HuH-7.5 (cell line): Measurements from ENCODE around the gene ECE1.
"Not testable (repeated sequence)": the region's sequence is repeated elsewhere in the genome, so short reads cannot be mapped to it uniquely, and the experiment has no call there.

Experiments
- DNase-seq: peaks from one replicate; pipeline ENCODE4 v3.0.0; 2011; ENCODE audit warnings: low spot score

Gene ECE1

DNA sequence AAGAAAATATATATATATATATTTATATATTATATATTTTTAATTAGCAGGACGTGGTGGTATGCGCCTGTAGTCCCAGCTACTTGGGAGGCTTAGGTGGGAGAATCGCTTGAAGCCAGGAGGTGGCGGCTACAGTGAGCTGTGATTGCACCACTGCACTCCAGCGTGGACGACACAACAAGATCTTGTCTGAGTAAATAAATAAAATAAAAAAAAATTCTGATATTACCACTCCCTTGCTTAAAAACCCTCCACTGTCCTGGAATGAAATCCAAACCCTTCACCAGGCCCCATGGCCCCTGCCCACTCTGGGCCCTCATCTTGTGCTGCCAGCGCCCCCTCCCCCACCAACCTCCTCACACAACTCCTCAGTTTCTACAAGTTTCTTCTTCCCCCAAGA lies 1.7 kb upstream of the ECE1 start:
- DNase-seq, result no peak

DNA sequence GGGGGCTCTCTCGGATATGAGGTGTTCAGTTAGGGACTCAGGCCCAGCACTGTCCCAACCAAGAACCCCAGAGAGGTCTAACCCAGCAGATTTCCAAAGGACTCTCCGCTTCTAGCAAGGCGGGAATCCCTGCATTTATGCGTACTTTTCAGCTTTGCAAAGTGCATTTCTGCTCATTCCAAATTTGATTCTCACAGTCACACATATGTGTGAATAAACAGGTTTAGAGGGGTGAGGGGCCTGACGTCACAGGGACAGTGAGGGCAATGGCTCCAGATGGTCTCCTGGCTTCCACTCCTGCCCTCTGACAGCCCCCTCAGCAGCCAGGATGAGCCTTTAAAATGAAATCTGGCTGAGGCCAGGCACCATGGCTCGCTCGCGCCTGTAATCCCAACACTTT lies 921 bp upstream of the ECE1 start:
- DNase-seq, result no peak

DNA sequence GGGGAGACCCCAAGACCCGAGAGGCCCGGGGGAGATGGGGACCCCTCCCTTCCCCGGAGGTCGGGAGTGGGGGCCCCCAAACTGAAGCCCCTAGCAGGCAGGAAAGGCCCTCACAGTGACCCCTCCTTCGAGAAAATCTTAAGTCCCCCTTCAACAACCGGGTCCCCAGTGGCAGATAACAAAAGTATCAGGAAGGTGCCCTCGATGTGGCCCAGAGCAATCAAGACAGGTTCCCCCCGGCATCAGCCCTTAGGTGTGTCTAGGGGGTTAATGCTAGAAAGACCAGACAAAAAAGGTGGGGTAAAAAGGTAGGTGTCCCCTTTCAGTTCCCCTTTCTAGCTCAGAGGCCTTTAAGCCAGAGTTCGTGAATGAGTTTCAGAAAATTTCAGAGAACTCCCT lies 282 bp upstream of the ECE1 start:
- DNase-seq, result no peak

DNA sequence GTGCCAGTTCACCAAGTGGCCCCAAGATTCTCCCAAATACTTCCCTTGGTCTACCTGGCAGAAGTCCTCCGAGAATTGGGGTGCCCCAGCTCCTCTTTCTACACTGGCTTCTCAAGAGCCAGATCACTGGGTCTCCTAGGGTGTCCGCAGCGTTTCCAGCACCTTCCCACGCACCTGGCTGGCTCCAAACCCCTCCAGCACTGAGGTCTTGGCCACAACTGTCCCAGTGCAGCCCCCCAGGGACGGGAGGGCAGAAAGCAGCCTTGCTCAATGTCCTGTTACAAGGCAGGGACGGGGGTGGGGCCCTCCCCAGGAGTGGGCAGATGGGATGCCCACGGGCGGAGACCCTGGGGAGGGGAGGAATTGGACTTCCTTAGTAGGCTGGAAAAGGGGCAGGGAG lies 1.1 kb downstream of the ECE1 start:
- DNase-seq, result no peak

DNA sequence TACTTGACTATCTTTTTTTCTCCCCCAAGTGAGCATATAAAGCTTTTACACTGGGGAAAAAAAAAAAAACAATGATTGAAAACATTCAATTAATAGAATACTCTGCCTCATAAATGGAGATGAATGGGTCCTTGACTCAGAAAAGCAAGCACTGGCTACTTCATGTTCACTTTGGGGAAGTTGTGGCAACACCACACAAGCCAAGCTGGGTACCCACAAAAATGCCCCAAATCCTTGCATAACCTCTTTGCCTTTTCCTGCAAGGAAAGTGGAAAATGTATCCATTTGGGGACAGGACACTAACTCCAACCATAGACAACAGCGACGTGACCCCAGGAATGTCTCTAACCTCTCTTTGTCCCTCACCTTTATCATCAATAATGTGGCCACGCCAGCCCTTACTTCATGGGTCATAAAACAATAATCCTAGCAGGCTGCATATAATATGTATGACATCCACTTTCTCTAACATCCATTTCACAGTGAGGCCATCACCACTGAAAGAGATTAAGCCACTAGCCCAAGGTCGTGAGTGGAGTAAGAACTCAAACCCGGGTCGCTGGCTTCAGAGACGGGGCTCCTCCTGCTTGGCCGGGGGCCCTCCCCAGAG lies 2.3 kb downstream of the ECE1 start:
- no peak for DNase-seq

DNA sequence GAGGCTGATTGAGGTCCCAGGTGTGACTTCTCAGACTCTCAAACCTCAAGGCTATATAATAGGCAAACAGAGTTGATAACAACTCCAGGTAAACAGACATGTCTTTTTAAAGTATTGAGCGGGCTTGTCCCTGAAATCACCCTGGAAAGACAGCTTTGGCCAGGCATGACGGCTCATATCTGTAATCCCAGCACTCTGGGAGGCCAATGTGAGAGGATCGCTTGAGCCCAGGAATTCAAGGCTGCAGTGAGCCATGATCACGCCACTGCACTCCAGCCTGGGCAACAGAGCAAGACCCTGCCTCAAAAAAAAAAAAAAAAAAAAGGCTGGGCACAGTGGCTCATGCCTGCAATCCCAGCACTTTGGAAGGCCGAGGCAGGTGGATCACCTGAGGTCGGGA lies 4.9 kb downstream of the ECE1 start:
- DNase-seq, result not testable (repeated sequence)

DNA sequence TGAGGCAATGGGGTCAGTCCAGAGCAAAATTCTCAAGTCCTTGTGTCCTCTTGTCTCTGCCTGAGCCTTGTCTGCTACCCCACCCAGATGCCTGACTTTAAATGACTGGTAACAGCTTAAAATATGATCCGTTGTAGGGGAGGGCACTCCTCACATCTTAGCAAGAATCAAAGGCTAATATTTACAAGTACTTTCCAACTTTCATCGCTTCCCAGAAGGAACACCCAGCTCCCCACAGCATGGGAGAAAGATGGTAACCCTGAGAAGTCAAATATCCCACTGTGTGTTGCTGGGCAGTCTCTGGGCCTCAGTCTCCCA lies 5.2 kb downstream of the ECE1 start:
- DNase-seq, result no peak

DNA sequence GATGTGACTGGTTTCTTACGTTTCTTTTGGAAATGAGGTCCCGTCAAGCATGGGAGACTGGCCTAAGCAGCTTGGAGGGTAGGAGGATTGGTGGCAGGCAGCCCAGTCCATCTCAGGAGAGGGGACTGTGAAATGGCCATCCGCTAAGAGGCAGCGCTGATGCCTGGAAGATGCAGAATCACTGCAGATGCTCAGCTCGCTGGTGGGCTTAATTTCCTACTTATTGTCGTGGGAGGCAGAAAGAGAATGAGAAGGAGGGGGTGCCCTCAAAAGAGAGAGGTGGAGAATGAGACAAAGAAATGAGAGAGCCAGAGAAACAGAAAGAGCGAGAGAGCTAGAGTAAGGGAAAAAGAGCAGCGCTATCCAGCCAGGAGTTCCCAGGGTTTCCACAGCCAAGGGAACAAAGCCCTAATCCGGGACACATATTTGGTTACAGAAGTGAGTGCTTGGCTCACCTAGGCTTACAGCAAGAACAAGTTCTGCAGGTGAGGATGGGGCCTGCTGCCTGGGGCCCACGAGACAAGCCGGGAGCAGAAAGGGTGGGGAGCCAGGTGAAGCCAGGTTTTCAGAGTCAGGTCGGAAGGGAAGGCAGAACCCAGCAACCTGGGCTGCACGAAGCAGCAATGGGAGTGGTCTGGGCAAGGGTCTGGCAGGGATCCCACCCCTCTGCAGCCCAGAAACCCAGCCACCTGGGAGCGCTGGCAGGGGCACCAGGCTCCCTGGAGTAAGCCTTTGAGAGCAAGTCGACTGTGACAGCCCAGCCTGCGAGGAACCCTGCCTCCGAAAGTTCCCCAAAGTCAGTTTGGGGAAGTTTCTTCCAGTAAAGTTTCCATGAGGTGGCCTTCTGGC lies 5.8 kb downstream of the ECE1 start:
- DNase-seq, result no peak

DNA sequence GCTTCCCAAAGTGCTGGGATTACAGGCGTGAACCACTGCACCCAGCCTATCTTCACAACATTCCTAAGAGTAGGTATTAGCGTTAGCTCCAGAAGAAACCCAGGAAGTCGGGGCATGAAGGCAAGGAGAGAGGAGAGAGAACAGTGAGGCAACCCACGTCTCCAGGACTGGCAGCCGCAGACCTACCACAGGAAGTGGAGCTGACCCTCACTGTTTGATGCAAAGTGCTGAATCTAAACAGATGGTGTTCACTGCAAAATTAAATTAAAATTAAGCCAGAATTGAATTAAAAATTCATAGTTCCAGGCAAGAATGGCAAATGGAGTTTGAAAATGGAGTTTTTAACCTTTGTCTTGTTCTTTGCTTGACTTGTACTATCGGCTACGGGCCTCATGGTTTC lies 6.7 kb downstream of the ECE1 start:
- DNase-seq, result no peak

DNA sequence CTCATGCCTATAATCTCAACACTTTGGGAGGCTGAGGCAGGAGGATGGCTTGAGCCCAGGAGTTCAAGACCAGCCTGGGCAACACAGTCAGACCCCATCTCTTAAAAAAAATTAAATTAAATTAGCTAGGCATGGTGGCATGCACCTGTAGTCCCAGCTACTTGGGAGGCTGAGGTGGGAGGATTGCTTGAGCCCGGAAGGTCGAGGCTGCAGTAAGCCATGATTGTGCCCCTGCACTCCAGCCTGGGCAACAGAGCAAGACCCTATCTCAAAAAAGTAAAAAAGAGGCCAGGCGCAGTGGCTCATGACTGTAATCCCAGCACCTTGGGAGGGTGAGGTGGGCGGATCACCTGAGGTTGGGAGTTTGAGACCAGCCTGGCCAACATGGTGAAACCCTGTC lies 8.2 kb downstream of the ECE1 start:
- DNase-seq, result not testable (repeated sequence)

DNA sequence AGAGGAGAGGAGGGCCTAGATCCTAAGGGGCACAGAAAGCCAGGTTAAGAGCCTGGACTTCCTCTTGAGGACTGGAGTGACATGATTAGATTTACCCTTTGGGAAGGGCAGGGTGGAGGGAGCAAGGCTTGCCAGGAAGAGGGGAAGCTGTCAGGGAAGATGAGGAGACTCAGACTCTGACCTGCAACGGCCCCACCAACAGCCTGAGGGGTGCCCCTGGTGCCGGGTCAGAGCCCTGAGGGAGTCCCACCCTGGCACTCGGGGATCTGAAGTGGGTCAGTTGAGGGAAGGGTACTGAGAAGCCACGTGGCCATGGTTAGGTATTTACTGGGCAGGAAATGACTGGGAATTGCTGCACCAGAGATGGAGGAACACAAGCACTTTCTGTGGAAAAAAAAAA lies 9.8 kb downstream of the ECE1 start:
- no peak for DNase-seq

DNA sequence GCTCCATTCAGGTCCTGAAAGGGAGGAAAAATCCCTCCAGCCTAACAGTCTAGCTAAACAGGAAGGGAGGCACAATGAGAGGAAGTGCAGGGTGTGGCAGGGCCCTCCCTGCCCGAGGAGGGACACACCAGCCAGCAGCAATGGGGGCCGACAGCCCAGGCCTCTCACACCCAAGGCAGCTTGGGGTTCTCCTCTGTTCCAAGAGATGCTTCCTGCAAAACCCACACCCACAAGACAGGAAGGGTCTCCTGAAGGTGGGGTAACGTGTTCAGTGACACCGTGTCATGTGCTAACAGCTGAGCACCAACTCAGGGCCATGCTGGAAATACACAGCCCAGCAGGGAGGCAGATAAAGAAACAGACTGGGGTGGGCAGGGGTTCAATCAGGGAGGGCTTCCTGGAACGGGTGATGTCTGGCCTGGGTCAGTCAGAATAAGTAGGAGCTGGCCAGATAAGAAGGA lies 10.2 kb downstream of the ECE1 start:
- no peak for DNase-seq

DNA sequence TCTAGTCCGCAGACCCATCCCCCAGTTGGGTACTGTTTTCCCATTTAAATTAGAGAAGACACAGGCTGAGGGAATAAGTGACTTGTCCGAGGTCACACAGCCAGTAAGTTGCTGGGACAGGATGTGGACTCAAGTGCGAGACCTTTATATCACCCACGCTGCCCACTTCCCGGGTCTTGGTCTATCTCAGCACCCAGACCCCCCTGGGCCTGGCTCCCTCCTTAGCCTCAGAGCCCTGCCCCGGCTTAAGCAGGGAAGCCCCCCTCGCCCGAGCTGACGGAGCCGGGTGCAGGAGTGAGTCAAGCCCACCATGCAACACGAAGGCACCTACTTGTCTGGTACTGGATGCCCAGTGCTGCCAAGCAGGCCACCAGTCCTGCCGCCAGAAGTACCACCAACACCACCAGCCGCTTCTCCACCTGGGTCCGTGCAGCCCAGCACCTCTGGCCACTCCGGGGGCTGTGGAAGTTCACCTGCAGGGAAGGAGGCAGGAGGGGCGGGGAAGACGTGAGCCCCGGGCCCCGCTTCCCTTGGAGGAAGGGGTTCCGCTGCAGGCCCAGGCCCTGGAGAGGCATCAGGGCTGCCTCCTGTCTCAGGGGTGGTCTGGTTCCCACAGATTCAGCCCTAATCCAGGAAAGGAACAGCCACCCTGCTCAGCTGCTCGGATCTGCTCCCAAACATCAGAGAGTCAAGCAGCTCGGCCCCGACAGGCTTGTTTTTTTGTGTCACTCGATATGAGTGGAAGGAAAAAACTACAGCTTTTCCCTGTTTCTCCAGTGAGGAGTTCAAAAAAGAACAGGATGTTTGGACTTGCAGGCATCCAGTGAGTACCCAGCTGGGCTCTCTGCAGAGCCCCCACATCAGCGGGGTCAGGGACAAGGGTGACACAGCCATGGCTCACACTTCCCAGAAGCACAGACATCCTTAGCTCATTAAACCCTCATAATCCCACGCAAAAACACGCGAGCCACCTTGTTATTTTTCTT lies 11.1 kb downstream of the ECE1 start:
- DNase-seq, result no peak

DNA sequence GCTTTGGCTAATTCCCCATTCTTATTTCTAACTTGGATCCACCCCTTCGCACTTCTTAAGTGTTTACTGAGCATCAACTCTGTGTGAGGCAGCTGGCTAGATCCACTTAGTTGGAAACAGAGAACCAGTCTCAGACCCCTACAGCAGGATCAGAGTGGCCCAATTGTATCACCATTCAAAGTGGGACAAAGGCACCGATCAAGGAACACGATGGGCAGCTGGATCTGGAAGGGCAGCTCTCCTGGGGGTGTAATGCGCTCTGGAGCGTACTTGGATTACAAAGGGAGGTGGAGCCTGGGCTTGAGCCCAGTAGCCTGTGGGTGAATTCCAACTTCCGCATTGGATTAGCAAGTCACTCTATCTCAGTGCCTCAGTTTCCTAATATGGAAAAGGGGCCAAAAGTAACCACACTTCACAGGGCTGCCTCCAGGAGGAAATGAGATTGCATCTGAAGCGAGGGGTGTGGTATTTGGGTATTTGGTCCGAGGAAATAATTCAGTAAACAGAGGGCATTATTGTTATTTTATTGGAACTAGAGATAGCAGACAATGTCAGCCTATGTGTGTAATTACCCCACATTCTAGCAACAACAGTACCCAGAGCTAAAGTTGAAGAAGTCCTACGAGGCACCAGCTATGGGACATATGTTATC lies 11.9 kb downstream of the ECE1 start:
- no peak for DNase-seq

DNA sequence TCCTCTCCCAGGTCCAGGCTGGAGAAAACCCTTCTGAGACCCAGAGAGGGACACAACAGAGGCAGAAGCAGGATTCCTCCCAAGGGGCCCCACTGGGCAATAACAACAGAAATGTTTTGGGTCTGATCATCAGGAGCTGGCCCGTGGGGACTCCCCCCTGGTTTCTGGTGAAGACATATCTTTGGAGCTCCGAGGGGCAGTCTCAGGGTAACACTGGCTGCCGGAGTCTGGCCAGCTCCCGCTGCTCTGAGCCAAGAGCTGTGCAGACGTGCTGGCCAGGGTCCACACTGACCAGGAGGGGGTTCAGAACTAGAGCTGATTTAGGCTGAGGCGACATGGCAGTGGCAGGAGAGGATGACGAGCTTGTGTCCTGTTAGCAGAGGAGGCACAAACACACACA lies 13.1 kb downstream of the ECE1 start:
- no peak for DNase-seq

DNA sequence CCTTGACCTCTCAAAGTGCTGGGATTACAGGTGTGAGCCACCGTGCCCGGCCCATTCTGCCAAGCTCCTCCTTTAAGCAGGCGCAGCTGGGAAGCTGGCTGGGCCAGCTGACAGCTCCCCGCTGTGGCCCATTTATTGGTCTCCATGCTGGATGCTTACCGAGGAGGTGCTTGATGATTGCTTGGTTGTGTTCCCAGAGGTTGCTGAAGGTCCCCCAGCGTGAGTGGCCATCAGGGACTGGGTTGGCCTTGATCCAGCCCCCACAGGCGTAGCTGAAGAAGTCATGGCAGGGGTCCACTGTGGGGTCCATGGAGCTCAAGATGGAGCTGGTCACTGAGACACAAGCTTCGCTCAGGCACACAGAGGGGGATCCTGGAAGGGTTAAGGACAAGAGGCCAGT lies 17.7 kb downstream of the ECE1 start:
- DNase-seq, result no peak

DNA sequence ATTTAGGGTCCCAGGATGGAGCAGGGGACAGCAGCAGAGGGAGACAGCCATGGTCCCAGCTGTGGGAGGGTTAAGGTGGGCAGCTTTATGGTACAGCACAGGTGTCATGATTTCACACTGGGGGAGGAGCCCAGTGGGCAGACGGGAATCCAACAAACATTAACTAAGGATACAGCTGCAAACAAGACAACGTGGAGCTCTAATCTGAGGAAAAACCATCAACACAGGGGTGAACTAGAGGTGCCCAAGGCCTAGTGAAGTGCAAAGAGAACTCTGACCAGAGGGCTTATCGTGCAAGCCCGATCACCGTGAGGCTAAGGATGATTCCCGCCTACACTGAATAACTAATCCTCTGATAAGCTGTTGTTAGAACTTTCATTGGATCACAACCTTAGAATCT lies 18.7 kb downstream of the ECE1 start:
- DNase-seq, result no peak

DNA sequence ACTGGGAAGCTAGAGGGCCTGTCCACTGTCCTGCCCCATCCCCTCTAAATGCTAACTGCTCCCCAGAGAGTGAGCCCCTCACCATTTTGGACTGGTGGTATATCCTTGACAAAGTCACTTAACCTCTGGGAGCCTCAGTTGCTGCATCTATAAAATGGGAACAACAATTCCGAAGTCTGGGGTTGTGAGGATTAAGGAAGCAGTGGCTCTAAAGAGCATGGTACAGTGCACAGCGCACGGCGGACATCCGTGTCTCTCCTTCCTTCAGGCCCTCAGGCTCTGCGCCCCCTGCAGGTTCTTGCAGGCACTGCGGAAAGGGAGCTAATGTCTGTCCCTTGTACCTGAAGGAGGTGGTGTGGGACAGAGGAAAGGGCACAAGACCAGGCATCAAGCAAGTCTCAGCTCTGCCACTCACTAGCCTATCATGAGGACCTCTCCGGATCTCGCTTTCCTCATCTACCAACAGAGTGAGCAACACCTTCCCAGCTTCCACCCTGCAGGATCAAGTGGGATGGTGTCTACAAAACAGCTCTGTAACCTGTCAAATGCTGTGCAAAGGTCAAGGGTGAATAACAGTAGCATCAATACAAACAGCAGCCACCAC lies 20.1 kb downstream of the ECE1 start:
- DNase-seq, result peak; percentile 55

DNA sequence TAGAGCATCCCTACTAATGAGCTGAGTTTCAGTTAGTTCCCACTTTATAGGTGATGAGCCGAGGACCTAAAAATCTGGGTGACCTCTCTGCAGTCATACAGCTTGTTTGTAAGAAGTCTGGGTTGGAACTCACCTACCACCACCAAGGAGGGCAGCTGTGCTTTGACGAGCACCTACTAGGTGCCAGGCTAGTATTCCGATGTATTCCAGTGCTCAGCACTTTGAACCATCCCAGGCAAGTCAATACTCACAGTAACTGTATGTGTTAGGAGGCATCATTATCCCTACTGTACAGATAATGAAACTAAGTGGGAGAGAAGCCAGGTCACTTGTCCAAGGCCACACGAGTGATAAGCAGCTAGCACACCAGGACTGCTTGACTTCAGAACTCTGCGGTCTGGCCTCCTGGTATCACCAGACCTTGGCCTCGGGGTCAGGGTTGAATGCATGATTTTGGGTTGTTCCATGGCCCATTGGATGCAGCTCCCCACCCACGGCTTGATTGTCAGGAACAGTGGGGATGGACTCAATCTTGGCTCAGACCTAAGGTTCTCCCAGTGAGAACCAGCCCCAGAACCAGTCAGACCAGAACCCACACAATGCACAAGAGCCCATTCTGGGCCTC lies 20.7 kb downstream of the ECE1 start:
- peak; percentile 64 for DNase-seq

DNA sequence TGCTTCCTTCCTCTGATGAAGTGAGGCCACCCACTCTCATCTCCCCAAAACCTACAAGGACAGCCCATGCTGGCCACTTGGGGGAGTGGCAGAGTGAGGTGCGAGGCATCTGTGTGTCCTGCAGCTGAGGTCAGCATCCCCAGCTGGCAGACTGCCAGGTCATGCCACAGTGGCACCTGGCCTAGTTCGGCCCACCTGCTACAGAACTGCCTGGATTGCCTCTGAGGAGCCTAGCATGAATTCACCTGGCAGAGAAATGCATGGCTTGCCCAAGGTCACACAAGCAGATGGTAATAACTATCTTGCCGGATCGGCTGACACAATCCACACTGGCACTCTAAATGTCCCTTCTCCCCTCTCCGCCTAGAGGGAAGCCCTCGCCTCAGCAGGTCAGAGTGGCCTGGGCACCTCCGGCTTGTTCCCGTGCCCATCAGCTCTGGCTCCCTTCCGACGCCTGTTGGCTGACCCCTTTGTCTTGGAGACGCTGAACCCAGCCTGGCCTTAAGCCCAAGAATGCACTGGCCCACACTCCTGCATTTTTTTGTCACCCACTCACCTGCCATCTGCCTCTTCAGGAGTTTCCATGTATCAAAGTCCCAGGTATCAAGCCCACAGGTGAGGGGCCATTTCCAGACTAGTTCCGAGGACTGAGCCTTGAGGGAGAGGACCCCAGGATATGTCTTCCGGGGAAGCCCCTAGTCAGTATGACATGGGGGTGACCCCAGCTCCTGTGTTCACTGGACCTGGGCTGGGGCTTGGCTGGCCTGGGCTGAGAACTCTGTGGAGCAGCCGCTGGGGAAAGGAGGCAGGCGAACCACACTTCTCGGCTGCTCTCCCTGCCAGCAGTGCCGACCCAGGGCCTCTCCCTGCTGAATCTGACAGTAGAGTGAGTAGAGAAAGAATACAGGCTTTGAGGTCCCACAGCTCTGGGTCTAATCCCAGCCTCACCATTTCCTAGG lies 21.7 kb downstream of the ECE1 start:
- no peak for DNase-seq
